ENCODE results near the gene ZNF195.
"Not testable (repeated sequence)": the region's sequence is repeated elsewhere in the genome, so short reads cannot be mapped to it uniquely, and the experiment has no call there.

DNA sequence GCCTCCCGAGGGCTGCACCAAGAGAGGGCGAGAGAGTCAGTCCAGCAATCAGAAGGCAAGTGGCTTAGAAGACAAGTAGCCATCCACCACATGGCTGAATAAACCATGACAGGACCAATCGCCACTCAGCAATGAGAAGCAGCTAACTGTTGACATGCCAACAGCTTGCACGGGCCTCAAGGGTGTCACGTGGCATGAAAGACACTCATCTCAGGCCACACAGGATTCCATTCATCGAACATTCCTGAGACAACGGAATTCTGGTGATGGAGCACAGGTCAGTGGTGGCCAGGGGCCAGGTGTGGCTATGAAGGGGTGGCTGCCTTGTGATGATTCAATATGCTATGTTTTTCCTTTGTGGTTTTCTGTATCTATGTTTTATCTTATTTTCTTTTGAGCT is 36.4 kb upstream of the ZNF195 start:
- TF ChIP-seq, protein P1, sequence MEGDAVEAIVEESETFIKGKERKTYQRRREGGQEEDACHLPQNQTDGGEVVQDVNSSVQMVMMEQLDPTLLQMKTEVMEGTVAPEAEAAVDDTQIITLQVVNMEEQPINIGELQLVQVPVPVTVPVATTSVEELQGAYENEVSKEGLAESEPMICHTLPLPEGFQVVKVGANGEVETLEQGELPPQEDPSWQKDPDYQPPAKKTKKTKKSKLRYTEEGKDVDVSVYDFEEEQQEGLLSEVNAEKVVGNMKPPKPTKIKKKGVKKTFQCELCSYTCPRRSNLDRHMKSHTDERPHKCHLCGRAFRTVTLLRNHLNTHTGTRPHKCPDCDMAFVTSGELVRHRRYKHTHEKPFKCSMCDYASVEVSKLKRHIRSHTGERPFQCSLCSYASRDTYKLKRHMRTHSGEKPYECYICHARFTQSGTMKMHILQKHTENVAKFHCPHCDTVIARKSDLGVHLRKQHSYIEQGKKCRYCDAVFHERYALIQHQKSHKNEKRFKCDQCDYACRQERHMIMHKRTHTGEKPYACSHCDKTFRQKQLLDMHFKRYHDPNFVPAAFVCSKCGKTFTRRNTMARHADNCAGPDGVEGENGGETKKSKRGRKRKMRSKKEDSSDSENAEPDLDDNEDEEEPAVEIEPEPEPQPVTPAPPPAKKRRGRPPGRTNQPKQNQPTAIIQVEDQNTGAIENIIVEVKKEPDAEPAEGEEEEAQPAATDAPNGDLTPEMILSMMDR (IDR thresholded peaks at IDR 0.05) = not testable (repeated sequence)
- not testable (repeated sequence) for TF ChIP-seq EZH2 (IDR thresholded peaks at IDR 0.05; ENCODE audit: borderline replicate concordance, insufficient read depth, low read depth, low read length, poor library complexity, severe bottlenecking)

Data from B cell (primary cell).